IPS-20b (cell line): ENCODE data around the gene CALHM3.

Source experiments
- H3K27ac ChIP-seq: one replicate; pipeline ENCODE4 v1.5.1; 2013; ENCODE audit warnings: low read length
- H3K27me3 ChIP-seq: 2 replicates; pipeline ENCODE4 v1.6.1; 2013; ENCODE audit warnings: mild to moderate bottlenecking, low read length, inconsistent platforms; ENCODE audit not compliant: insufficient read depth
- H3K36me3 ChIP-seq: 2 replicates; pipeline ENCODE4 v1.6.1; 2013; ENCODE audit warnings: low read depth, mild to moderate bottlenecking, inconsistent platforms, low read length, moderate library complexity; ENCODE audit not compliant: insufficient read depth
- H3K4me1 ChIP-seq: 2 replicates; pipeline ENCODE4 v1.6.1; 2013; ENCODE audit warnings: mild to moderate bottlenecking, control low read depth, inconsistent platforms, low read length, moderate library complexity; ENCODE audit not compliant: insufficient read depth
- H3K4me3 ChIP-seq: 2 replicates; pipeline ENCODE4 v1.5.1; 2013; ENCODE audit warnings: mild to moderate bottlenecking, low read length, inconsistent platforms
- H3K9ac ChIP-seq: 2 replicates; pipeline ENCODE4 v1.6.1; 2013; ENCODE audit warnings: low read depth, mild to moderate bottlenecking, inconsistent platforms, low read length, moderate library complexity
- H3K9me3 ChIP-seq: 2 replicates; pipeline ENCODE4 v1.6.1; 2013; ENCODE audit warnings: mild to moderate bottlenecking, low read depth, low read length, inconsistent platforms; ENCODE audit not compliant: insufficient read depth

Gene CALHM3

DNA sequence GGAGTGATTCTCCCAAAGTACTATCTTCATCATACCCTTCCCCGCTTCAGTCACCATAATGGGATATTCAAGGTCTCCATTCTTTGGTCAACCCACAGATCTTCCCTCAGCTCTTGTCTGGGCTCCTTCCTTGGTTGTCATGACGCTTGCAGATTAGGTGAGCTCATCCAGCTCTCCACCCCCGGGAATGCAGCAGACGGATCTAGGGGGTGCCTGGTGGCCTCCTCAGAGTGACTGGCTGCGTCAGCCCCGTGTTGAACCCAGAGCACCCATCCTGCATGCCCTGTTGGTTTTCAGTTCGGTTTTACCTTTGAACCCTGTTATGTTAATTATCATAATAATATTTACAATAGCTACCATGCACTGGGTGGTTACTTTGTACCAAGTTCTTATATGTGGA, 20.8 kb upstream of the CALHM3 start:
- Histone ChIP-seq H3K36me3 (no peaks in the 10 kb centered on the region), H3K4me3 (no peak overlapping the region), H3K27ac (no peak overlapping the region), H3K9ac (no peak overlapping the region), H3K9me3 (no peaks in the 10 kb centered on the region), H3K4me1 (no peaks in the 10 kb centered on the region), H3K27me3 (peaks cover 30% of the 10 kb centered on the region)

GRCh38 chr10:103498936-103499638, 20.0 kb upstream of the CALHM3 start:
- no peaks in the 10 kb centered on the region for H3K9me3 ChIP-seq
- H3K9ac ChIP-seq: no peak overlapping the region
- no peak overlapping the region for H3K27ac ChIP-seq
- peaks cover 38% of the 10 kb centered on the region for H3K27me3 ChIP-seq
- no peaks in the 10 kb centered on the region for H3K36me3 ChIP-seq
- no peaks in the 10 kb centered on the region for H3K4me1 ChIP-seq
- no peak overlapping the region for H3K4me3 ChIP-seq

DNA sequence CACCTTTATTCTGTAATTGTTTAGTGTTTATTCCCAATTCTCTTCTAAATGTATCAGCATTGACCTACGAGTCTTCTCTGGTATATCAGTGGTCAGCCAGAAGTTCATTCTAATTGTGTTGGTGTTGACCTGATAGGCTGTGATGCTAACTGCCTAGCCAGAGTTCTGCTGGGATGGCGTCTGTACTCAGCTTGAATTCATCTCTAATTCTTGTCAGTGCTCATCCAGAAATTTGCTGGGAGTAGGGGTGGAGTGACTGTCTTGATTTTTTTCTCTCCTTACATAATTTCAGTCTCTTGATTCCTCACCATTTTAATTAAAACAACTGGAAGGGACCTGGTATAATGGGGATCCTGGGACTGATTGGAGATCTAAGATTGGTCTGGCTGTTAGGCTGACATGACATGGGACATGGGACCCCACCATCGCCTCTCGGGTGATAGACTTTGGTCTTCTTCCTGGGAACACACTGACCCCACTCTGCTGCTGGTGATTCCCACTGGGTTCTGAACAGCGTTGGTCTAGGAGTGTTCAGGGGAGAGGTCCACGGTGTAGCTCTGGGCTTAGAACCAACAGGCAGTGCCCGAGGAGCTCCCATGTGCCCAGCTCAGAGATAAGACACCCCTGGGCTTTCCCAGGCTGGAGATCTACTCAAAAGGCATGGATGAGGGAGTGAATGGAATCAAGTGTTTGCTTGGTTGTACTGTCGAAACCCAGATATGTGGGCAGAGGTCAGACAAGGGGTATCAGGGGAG, 18.3 kb upstream of the CALHM3 start:
- H3K4me3 ChIP-seq: no peak overlapping the region
- H3K36me3 ChIP-seq: no peaks in the 10 kb centered on the region
- H3K27me3 ChIP-seq: peaks cover 54% of the 10 kb centered on the region
- no peaks in the 10 kb centered on the region for H3K4me1 ChIP-seq
- no peaks in the 10 kb centered on the region for H3K9me3 ChIP-seq
- H3K27ac ChIP-seq: no peak overlapping the region
- H3K9ac ChIP-seq: no peak overlapping the region

DNA sequence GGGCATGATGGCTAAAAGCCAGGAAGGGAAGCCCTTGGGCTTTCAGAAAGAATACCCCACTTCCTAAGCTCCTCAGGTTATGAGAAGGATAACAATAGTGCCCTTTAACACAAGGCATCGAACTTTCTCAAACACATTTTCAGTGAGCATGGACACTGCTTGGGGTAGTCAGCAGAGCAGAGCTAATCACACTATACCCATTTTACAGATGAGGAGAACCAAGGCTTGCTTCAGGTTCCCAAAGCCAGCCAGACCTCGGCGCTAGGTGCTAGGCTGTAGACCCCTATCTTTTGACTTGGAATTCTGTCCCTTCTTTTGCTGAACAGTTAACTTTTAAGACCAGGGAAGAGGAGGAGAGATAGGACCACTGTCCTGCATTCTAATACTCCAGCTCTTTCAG, 16.3 kb upstream of the CALHM3 start:
- Histone ChIP-seq H3K9ac (no peak overlapping the region), H3K4me3 (no peak overlapping the region), H3K9me3 (no peaks in the 10 kb centered on the region), H3K27me3 (peaks cover 64% of the 10 kb centered on the region), H3K36me3 (no peaks in the 10 kb centered on the region), H3K4me1 (no peaks in the 10 kb centered on the region), H3K27ac (no peak overlapping the region)

- H3K9ac ChIP-seq: no peak overlapping the region
Measured at GRCh38 chr10:103493916-103494877, 15.2 kb upstream of the CALHM3 start.

DNA sequence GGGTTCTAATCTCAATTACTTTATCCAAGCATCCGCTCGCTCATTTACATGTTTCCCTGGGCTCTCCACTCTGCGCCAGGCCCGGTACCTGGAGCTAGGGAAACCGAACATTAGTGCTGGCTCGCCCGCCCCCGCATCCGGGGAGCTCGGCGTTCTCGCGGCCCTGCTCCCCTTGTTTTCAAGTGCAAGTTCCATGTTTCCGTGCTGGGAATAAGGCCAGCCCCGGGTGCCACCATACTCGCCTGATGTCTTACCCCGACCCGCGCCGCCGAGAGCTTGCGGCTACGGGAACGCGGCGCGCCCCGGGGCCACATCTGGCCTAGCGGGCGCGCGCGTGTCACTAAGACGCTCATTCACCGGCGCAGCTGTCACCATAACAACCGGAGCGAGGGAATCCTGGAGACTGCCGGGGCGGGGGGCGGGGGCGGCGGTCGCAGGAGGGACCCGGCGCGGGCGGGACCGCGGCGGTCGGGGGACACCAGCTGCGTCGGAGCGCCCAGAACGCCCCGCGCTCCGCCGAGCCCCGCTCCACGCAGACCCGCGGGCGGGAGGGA, 14.4 kb upstream of the CALHM3 start, which contains the start of gene NEURL1:
NEURL1 (plus strand) TSS at position 344 of the 554 bp plus-strand sequence. CDS start 683 bp downstream, outside the sequence.
- Histone ChIP-seq H3K4me3 (peak within 1 kb of the TSS; percentile 66), H3K4me1 (no peaks in the 10 kb centered on the region), H3K9ac (no peak within 1 kb of the TSS), H3K9me3 (no peaks in the 10 kb centered on the region), H3K27ac (no peak within 1 kb of the TSS), H3K36me3 (no peaks in the 10 kb centered on the region), H3K27me3 (peaks cover 64% of the 10 kb centered on the region)

More at GRCh38 chr10:103493916-103494877, 15.2 kb upstream of the CALHM3 start:
- no peaks in the 10 kb centered on the region for H3K36me3 ChIP-seq
- no peaks in the 10 kb centered on the region for H3K9me3 ChIP-seq
- H3K27me3 ChIP-seq: peaks cover 64% of the 10 kb centered on the region
- H3K4me3 ChIP-seq: peak overlapping the region; percentile 66
- H3K27ac ChIP-seq: no peak overlapping the region
- no peaks in the 10 kb centered on the region for H3K4me1 ChIP-seq

DNA sequence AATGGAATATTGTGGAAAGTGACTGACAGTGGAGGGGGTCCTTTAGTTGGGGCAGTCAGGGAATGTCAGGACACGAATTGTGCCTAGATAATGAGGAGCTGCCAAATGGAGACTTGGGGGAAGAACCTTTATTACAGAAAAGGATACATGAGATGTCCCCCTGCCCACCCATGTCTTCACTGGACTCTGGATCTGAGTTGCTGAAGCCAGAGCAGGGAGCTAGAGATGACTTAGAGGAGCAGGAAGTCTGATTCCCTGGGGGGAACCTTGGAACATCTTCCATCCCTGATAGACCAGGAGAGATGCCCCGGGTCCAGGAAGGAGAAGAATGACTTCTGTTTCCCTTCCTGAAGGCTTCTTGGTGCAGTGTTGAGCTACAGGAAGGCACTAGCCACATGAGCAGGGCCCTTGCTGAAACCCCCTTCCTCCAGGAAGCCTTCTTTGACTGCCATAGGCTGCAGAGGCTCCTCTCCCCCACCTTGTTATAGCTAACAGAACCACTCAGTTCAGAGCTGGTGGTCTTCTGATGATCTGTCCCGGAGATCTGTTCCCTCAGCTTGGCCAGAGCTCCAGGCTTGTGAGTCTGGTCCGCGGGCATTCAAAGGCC, 13.7 kb upstream of the CALHM3 start:
- Histone ChIP-seq H3K4me1 (no peaks in the 10 kb centered on the region), H3K27me3 (peaks cover 62% of the 10 kb centered on the region), H3K9me3 (no peaks in the 10 kb centered on the region), H3K27ac (no peak overlapping the region), H3K4me3 (peak overlapping the region; percentile 66), H3K36me3 (no peaks in the 10 kb centered on the region), H3K9ac (no peak overlapping the region)

DNA sequence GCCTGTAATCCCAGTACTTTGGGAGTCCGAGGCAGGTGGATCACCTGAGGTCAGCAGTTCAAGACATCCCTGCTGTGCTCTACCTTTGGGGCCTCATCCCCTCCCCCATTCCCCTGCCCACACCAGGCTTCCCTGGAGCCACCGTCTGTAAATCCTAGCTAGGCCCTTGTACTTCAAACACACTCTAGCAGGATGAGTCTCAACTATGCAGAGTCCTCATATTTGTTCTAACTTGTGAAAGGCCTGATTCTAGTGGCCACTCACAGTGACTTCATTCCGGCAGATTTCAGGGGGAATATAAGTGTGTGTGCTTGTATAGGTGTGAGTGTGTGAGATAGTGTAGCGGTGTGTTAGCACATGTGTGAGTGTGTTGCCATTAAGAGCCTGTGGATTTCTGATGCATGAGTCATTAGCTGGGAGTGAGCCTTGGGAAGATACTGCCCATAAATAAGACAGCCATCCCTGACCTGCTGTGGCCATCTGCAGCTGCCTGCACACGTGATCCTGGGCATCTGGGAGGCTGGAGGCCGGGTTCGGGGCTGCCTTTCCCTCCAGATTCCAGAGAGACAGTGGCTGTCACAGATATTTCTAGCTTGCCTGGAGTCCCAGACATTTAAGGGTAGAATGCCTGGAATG, 12.8 kb upstream of the CALHM3 start:
- Histone ChIP-seq H3K4me1 (no peaks in the 10 kb centered on the region), H3K9ac (no peak overlapping the region), H3K27me3 (peaks cover 53% of the 10 kb centered on the region), H3K36me3 (no peaks in the 10 kb centered on the region), H3K27ac (no peak overlapping the region), H3K4me3 (no peak overlapping the region), H3K9me3 (no peaks in the 10 kb centered on the region)

GRCh38 chr10:103490986-103491314, 11.9 kb upstream of the CALHM3 start:
- Histone ChIP-seq H3K36me3 (no peaks in the 10 kb centered on the region), H3K9me3 (no peaks in the 10 kb centered on the region), H3K9ac (no peak overlapping the region), H3K27me3 (peaks cover 44% of the 10 kb centered on the region), H3K4me3 (no peak overlapping the region), H3K4me1 (no peaks in the 10 kb centered on the region), H3K27ac (no peak overlapping the region)

DNA sequence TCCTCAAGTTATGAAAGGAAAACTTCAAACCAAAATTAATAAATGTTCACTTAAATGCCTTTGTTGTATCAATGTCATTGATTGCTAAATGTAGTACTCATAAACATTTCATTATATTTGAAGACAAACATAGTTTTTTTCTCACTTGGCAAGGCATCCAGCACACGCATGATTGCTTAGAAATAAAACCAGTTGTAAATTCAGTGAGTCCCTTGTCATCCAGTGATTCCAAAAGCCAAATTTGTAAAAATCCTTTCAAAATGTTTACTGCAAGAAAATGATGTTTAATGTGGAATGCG, 8.3 kb upstream of the CALHM3 start:
- Histone ChIP-seq H3K9ac (no peak overlapping the region), H3K4me1 (no peaks in the 10 kb centered on the region), H3K4me3 (no peak overlapping the region)

More for the DNA sequence above, 8.3 kb upstream of the CALHM3 start:
- Histone ChIP-seq H3K36me3 (no peaks in the 10 kb centered on the region), H3K27me3 (peaks cover 10% of the 10 kb centered on the region), H3K9me3 (no peaks in the 10 kb centered on the region), H3K27ac (no peak overlapping the region)
